ENCODE results near the gene NEU3. TPM values are rescaled to one million over a fixed set of nuclear protein-coding genes. Genes with fewer than 3 reads are reported as not detected.

Gene NEU3
- total and polyA plus RNA-seq, 4 donors, result 2.7 to 9.5 (median 5.3) TPM

- peaks cover 7 to 26% (median 16%) of the 10 kb centered on the region in 4 donors for H3K4me1 ChIP-seq (ENCODE audit: control insufficient read depth in 4 of 4, insufficient read depth in 4 of 4, low read length in 3 of 4)
These were observed 39.0 kb upstream of the NEU3 start for GRCh38 chr11:74949753-74950137.

GRCh38 chr11:74950374-74950969 is 38.3 kb upstream of the NEU3 start:
- Histone ChIP-seq H3K27ac (ENCODE audit: low read depth in 1 of 2, low read length in 2 of 2) (no peak overlapping the region), H3K36me3 (ENCODE audit: control insufficient read depth in 4 of 4, insufficient read depth in 3 of 4, low read depth in 1 of 4, low read length in 3 of 4) (peaks cover 0 to 5% (median 1%) of the 10 kb centered on the region in 4 donors), H3K4me3 (ENCODE audit: low read depth in 1 of 3, low read length in 3 of 3) (peak overlapping the region in 2 of 3 donors; percentile 64 to 98), H3K27me3 (ENCODE audit: control insufficient read depth in 4 of 4, insufficient read depth in 4 of 4, low read length in 3 of 4) (no peaks in the 10 kb centered on the region), H3K4me1 (ENCODE audit: control insufficient read depth in 4 of 4, insufficient read depth in 4 of 4, low read length in 3 of 4) (peaks cover 7 to 26% (median 16%) of the 10 kb centered on the region in 4 donors), H3K9me3 (ENCODE audit: control insufficient read depth in 4 of 4, low read length in 3 of 4) (no peaks in the 10 kb centered on the region), H3K9ac (ENCODE audit: low read depth in 1 of 2, low read length in 2 of 2) (peak overlapping the region in 1 of 2 donors; percentile 2)
- TF ChIP-seq RAD21 (IDR thresholded peaks at IDR 0.05) (no peak), ZBTB33 (IDR thresholded peaks at IDR 0.05) (no peak), RXRA (IDR thresholded peaks at IDR 0.05) (no peak), JUND (IDR thresholded peaks at IDR 0.05) (no peak), SP1 (IDR thresholded peaks at IDR 0.05) (no peak), HNF4G (IDR thresholded peaks at IDR 0.05) (no peak)
- TF ChIP-seq, protein P1, sequence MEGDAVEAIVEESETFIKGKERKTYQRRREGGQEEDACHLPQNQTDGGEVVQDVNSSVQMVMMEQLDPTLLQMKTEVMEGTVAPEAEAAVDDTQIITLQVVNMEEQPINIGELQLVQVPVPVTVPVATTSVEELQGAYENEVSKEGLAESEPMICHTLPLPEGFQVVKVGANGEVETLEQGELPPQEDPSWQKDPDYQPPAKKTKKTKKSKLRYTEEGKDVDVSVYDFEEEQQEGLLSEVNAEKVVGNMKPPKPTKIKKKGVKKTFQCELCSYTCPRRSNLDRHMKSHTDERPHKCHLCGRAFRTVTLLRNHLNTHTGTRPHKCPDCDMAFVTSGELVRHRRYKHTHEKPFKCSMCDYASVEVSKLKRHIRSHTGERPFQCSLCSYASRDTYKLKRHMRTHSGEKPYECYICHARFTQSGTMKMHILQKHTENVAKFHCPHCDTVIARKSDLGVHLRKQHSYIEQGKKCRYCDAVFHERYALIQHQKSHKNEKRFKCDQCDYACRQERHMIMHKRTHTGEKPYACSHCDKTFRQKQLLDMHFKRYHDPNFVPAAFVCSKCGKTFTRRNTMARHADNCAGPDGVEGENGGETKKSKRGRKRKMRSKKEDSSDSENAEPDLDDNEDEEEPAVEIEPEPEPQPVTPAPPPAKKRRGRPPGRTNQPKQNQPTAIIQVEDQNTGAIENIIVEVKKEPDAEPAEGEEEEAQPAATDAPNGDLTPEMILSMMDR (IDR thresholded peaks at IDR 0.05; ENCODE audit: low read depth, low read length, missing input control), result no peak
- TF ChIP-seq, protein P2, sequence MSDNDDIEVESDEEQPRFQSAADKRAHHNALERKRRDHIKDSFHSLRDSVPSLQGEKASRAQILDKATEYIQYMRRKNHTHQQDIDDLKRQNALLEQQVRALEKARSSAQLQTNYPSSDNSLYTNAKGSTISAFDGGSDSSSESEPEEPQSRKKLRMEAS (IDR thresholded peaks at IDR 0.05), result no peak
- WGBS, result 74% methylated on average over 2 of the region's 2 CpGs
- DNase-seq (ENCODE audit: low spot score), result no peak

More at GRCh38 chr11:74949753-74950137, 39.0 kb upstream of the NEU3 start:
- no peaks in the 10 kb centered on the region for H3K27me3 ChIP-seq (ENCODE audit: control insufficient read depth in 4 of 4, insufficient read depth in 4 of 4, low read length in 3 of 4)
- no peaks in the 10 kb centered on the region for H3K9me3 ChIP-seq (ENCODE audit: control insufficient read depth in 4 of 4, low read length in 3 of 4)
- peaks cover 0 to 5% (median under 1%) of the 10 kb centered on the region in 4 donors for H3K36me3 ChIP-seq (ENCODE audit: control insufficient read depth in 4 of 4, insufficient read depth in 3 of 4, low read depth in 1 of 4, low read length in 3 of 4)
- peak overlapping the region; percentile 64 to 100 (median 98) for H3K4me3 ChIP-seq (ENCODE audit: low read depth in 1 of 3, low read length in 3 of 3)
- TF ChIP-seq HNF4A (conservative IDR thresholded peaks at IDR 0.05), result no peak
- no peak for TF ChIP-seq JUND (IDR thresholded peaks at IDR 0.05)
- TF ChIP-seq ZBTB33 (IDR thresholded peaks at IDR 0.05), result no peak
- TF ChIP-seq, protein P1 (IDR thresholded peaks at IDR 0.05; ENCODE audit: low read depth, low read length, missing input control), result no peak
- TF ChIP-seq EGR1 (IDR thresholded peaks at IDR 0.05; ENCODE audit: low read depth in 2 of 2), result no peak
- TF ChIP-seq FOXA1 (IDR thresholded peaks at IDR 0.05), result no peak
- no peak for TF ChIP-seq RXRA (IDR thresholded peaks at IDR 0.05)
- no peak for TF ChIP-seq RAD21 (IDR thresholded peaks at IDR 0.05)
- no peak for TF ChIP-seq NR2F2 (IDR thresholded peaks at IDR 0.05)
- no peak for TF ChIP-seq SP1 (IDR thresholded peaks at IDR 0.05)
- no peak for TF ChIP-seq GABPA (IDR thresholded peaks at IDR 0.05 in 1 of 2, conservative IDR thresholded peaks at IDR 0.05 in 1 of 2)
- no peak for TF ChIP-seq ATF3 (IDR thresholded peaks at IDR 0.05)
- TF ChIP-seq TAF1 (conservative IDR thresholded peaks at IDR 0.05), result no peak
- TF ChIP-seq, protein P2 (IDR thresholded peaks at IDR 0.05), result no peak
- peak overlapping the region; percentile 73 to 85 for H3K27ac ChIP-seq (ENCODE audit: low read depth in 1 of 2, low read length in 2 of 2)
- H3K9ac ChIP-seq (ENCODE audit: low read depth in 1 of 2, low read length in 2 of 2), result peak overlapping the region; percentile 98 to 99
- WGBS, result under 1% methylated on average over 6 of the region's 6 CpGs
- DNase-seq (ENCODE audit: low spot score), result no peak
